ENCODE data around the gene CCL7. TPM values are rescaled to one million over a fixed set of nuclear protein-coding genes. Genes with fewer than 3 reads are reported as not detected.
"Not testable (repeated sequence)": the region's sequence is repeated elsewhere in the genome, so short reads cannot be mapped to it uniquely, and the experiment has no call there.

Gene CCL7
- total and polyA plus RNA-seq, 4 donors: not detected

DNA sequence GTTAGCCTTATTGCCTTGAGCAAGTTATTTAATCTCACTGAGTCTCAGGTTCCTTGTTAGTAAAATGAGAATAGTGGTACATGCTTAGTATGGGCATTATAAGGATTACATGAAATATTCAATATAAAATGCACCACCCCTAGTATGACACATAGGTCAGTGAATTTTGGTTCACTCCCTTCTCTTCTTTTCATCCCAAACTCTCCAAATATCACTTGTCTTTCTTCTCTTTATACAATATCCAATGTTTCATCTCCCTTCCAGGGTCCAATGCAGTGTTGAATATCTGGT lies 43.3 kb upstream of the CCL7 start:
- no peaks in the 10 kb centered on the region for H3K4me1 ChIP-seq (ENCODE audit: control insufficient read depth in 4 of 4, insufficient read depth in 4 of 4, low read length in 3 of 4)
- no peak overlapping the region for H3K4me3 ChIP-seq (ENCODE audit: low read depth in 1 of 3, low read length in 3 of 3)
- no peak overlapping the region for H3K27ac ChIP-seq (ENCODE audit: low read depth in 1 of 2, low read length in 2 of 2)
- H3K36me3 ChIP-seq (ENCODE audit: control insufficient read depth in 4 of 4, insufficient read depth in 3 of 4, low read depth in 1 of 4, low read length in 3 of 4): no peaks in the 10 kb centered on the region
- no peaks in the 10 kb centered on the region for H3K27me3 ChIP-seq (ENCODE audit: control insufficient read depth in 4 of 4, insufficient read depth in 4 of 4, low read length in 3 of 4)
- DNase-seq (ENCODE audit: low spot score): no peak
- peaks cover 0 to 9% (median 4%) of the 10 kb centered on the region in 4 donors for H3K9me3 ChIP-seq (ENCODE audit: control insufficient read depth in 4 of 4, low read length in 3 of 4)
- TF ChIP-seq, protein P1, sequence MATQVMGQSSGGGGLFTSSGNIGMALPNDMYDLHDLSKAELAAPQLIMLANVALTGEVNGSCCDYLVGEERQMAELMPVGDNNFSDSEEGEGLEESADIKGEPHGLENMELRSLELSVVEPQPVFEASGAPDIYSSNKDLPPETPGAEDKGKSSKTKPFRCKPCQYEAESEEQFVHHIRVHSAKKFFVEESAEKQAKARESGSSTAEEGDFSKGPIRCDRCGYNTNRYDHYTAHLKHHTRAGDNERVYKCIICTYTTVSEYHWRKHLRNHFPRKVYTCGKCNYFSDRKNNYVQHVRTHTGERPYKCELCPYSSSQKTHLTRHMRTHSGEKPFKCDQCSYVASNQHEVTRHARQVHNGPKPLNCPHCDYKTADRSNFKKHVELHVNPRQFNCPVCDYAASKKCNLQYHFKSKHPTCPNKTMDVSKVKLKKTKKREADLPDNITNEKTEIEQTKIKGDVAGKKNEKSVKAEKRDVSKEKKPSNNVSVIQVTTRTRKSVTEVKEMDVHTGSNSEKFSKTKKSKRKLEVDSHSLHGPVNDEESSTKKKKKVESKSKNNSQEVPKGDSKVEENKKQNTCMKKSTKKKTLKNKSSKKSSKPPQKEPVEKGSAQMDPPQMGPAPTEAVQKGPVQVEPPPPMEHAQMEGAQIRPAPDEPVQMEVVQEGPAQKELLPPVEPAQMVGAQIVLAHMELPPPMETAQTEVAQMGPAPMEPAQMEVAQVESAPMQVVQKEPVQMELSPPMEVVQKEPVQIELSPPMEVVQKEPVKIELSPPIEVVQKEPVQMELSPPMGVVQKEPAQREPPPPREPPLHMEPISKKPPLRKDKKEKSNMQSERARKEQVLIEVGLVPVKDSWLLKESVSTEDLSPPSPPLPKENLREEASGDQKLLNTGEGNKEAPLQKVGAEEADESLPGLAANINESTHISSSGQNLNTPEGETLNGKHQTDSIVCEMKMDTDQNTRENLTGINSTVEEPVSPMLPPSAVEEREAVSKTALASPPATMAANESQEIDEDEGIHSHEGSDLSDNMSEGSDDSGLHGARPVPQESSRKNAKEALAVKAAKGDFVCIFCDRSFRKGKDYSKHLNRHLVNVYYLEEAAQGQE (IDR thresholded peaks at IDR 0.05): no peak
- TF ChIP-seq HNF4A (conservative IDR thresholded peaks at IDR 0.05) (no peak), EGR1 (IDR thresholded peaks at IDR 0.05; ENCODE audit: low read depth in 2 of 2) (no peak), ATF3 (IDR thresholded peaks at IDR 0.05) (no peak)
- H3K9ac ChIP-seq (ENCODE audit: low read depth in 1 of 2, low read length in 2 of 2): no peak overlapping the region

DNA sequence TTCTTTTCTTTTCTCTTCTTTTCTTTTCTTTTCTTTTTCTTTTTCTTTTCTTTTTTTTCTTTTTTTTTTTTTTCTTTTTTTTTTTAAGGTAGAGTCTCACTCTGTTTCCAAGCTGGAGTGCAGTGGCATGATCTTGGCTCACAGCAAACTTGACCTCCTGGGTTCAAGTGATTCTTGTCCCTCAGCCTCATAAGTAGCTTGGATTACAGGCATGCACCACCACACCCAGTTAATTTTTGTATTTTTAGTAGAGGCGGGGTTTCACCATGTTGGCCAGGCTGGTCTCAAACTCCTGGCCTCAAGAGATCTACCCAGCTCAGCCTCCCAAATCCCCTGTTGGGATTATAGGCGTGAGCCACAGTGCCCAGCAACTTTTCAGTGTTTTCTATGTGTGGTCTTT lies 42.7 kb upstream of the CCL7 start:
- DNase-seq (ENCODE audit: low spot score); H3K4me1 ChIP-seq (ENCODE audit: control insufficient read depth in 4 of 4, insufficient read depth in 4 of 4, low read length in 3 of 4); H3K9me3 ChIP-seq (ENCODE audit: control insufficient read depth in 4 of 4, low read length in 3 of 4); H3K36me3 ChIP-seq (ENCODE audit: control insufficient read depth in 4 of 4, insufficient read depth in 3 of 4, low read depth in 1 of 4, low read length in 3 of 4); H3K4me3 ChIP-seq (ENCODE audit: low read depth in 1 of 3, low read length in 3 of 3); H3K27me3 ChIP-seq (ENCODE audit: control insufficient read depth in 4 of 4, insufficient read depth in 4 of 4, low read length in 3 of 4); H3K9ac ChIP-seq (ENCODE audit: low read depth in 1 of 2, low read length in 2 of 2); H3K27ac ChIP-seq (ENCODE audit: low read depth in 1 of 2, low read length in 2 of 2): not testable (repeated sequence)
- whole genome bisulfite sequencing: 73% methylated on average over 2 of the region's 2 CpGs

GRCh38 chr17:34227707-34228106 lies 42.3 kb upstream of the CCL7 start:
- Histone ChIP-seq H3K4me3 (ENCODE audit: low read depth in 1 of 3, low read length in 3 of 3) (no peak overlapping the region), H3K36me3 (ENCODE audit: control insufficient read depth in 4 of 4, insufficient read depth in 3 of 4, low read depth in 1 of 4, low read length in 3 of 4) (no peaks in the 10 kb centered on the region), H3K9ac (ENCODE audit: low read depth in 1 of 2, low read length in 2 of 2) (no peak overlapping the region), H3K9me3 (ENCODE audit: control insufficient read depth in 4 of 4, low read length in 3 of 4) (peaks cover 0 to 9% (median 4%) of the 10 kb centered on the region in 4 donors), H3K27me3 (ENCODE audit: control insufficient read depth in 4 of 4, insufficient read depth in 4 of 4, low read length in 3 of 4) (no peaks in the 10 kb centered on the region), H3K27ac (ENCODE audit: low read depth in 1 of 2, low read length in 2 of 2) (no peak overlapping the region), H3K4me1 (ENCODE audit: control insufficient read depth in 4 of 4, insufficient read depth in 4 of 4, low read length in 3 of 4) (no peaks in the 10 kb centered on the region)
- no peak for TF ChIP-seq ATF3 (IDR thresholded peaks at IDR 0.05)
- TF ChIP-seq, protein P2, sequence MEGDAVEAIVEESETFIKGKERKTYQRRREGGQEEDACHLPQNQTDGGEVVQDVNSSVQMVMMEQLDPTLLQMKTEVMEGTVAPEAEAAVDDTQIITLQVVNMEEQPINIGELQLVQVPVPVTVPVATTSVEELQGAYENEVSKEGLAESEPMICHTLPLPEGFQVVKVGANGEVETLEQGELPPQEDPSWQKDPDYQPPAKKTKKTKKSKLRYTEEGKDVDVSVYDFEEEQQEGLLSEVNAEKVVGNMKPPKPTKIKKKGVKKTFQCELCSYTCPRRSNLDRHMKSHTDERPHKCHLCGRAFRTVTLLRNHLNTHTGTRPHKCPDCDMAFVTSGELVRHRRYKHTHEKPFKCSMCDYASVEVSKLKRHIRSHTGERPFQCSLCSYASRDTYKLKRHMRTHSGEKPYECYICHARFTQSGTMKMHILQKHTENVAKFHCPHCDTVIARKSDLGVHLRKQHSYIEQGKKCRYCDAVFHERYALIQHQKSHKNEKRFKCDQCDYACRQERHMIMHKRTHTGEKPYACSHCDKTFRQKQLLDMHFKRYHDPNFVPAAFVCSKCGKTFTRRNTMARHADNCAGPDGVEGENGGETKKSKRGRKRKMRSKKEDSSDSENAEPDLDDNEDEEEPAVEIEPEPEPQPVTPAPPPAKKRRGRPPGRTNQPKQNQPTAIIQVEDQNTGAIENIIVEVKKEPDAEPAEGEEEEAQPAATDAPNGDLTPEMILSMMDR (IDR thresholded peaks at IDR 0.05; ENCODE audit: low read depth, low read length, missing input control): no peak
- no peak for TF ChIP-seq EGR1 (IDR thresholded peaks at IDR 0.05; ENCODE audit: low read depth in 2 of 2)
- no peak for TF ChIP-seq HNF4A (conservative IDR thresholded peaks at IDR 0.05)
- TF ChIP-seq, protein P3, sequence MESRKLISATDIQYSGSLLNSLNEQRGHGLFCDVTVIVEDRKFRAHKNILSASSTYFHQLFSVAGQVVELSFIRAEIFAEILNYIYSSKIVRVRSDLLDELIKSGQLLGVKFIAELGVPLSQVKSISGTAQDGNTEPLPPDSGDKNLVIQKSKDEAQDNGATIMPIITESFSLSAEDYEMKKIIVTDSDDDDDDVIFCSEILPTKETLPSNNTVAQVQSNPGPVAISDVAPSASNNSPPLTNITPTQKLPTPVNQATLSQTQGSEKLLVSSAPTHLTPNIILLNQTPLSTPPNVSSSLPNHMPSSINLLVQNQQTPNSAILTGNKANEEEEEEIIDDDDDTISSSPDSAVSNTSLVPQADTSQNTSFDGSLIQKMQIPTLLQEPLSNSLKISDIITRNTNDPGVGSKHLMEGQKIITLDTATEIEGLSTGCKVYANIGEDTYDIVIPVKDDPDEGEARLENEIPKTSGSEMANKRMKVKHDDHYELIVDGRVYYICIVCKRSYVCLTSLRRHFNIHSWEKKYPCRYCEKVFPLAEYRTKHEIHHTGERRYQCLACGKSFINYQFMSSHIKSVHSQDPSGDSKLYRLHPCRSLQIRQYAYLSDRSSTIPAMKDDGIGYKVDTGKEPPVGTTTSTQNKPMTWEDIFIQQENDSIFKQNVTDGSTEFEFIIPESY (IDR thresholded peaks at IDR 0.05): no peak
- no peak for DNase-seq (ENCODE audit: low spot score)
- 70% methylated on average over 3 of the region's 3 CpGs for WGBS

Data from liver (tissue), 9 donors.